ENCODE data around the gene OPN4.

The OPN4 gene

DNA sequence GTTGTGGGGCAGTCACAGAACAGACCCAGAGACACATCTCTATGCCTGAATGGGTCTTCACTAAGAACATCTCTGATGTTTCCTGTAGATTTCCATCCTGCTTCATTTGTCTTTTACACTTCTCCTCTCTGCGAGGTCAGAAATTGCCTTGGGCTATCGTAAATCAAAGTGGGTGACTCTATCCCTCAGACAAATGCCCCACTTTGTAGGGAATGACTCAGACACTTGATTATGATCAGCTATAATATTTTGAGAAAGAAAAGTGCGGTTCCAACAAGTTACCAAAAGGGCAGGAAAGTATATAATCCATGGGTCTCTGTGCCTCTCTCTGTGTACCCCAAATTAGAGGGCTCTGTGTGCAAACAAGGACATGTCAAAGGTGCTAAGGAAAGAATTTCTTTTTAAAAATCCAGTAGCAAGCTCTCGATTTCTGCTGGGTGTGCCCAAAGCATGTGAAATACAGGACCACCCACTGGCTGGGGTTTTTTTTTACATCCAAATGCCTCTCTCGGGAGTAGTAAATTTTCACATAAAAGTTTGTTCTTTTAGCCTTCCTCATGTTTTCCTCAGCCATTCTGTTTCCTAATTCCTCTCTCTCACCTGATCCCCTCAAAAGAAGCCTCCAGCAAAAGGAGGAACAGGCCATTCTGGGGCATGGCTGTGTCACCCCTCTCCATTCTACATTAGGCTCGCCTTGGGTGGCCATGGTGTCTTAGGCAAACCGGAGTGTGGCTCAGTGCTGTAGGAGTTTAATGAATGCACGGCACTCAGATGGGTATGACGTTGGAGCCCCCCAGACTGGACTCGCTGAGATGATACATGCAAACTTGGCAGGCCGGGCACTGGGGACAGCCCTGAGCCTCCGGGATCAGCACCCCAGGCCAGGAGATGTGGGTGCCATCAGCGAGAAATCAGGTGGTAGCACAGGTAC lies 6.3 kb upstream of the OPN4 start:
- DNase-seq (no peak), ATAC-seq (no peak)

DNA sequence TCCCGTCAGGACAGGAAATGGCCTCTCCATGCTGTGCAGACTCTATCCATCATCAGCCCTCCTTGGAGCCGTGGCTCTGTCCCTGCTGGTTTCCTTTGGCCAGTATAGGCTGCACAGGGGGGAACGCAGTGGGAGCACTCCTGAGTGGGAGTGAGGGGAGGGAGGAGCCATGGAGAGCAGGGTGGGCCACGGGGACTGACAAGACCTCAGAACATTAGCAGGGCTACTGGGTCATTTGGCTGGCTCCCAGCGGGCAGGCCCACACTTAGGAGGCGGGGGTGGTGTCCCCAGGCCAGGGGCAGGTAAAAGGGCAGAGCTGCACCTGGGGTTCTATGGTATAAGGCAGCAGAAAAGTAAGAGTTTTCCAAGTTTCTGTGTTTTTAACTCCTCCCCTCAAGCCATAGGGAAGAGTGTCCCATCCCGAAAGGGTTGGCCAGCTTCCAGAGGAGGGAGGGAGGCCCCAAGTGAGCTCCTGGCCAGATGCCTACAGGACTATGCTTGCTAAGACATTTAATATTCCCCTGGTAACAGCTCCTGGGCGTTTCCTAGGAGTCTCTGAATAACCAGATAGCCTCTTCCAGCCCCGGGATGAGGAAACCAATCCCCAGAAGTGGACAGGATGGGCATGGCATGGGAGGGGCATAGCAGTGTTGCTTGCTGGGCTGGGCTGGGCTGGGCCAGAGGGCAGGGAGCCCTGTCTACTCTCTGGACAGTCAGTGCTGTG lies 5.5 kb upstream of the OPN4 start:
- DNase-seq = no peak

DNA sequence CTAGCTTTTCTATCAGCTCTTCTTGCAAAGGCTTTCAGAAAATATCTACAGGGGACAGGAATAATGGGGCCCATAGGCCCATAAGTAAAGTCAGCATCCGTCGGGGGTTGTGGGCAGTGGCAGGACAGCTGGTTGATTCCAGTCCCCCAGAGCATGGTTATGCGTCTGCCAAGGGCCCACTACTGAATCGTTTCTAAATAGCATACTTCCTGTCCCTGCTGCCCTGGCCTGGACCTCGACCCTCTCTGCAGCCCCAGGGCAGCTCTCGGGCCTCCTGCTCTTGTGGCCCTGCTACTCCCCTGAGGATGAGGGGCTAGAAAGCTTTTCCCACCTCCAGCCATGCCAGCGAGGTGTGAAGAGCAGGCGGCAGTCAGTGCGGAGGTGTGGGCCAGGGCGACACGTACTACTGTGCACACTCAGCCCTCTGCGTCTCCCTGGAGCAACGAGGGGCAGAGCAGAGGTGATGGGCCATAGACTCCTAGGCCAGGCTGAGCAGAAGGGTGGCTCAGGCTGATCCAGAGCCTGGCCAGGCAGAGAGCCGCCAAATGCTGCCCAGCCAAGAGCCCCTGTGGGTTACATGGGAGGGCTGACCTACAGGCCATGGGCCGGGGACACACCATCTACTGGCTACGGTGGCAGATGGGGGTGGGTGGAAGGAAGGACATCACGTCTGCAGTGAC lies 4.7 kb upstream of the OPN4 start:
- DNase-seq (no peak), ATAC-seq (no peak)

More for the DNA sequence above, 5.5 kb upstream of the OPN4 start:
- no peak for ATAC-seq

DNA sequence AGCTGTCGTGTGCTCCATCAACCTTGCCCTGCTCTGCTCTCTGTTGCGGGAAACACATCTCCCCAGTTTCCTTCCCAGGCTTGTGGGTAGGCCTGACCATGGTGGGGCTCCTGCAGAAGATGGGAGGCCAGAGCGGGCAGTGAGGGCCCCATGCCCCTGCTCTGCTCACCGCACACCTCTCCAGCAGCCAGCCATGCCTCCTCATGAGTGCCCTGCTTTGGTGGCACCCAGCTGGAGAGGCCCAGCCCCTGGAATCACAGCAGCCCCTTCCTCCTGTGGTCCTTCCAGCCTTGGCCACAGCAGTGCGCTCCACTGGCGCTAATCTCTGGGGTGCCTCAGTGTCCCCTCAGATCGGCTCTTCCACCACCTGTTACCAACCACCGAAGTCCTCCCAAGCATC lies 4.2 kb upstream of the OPN4 start:
- DNase-seq = no peak
- ATAC-seq = no peak

DNA sequence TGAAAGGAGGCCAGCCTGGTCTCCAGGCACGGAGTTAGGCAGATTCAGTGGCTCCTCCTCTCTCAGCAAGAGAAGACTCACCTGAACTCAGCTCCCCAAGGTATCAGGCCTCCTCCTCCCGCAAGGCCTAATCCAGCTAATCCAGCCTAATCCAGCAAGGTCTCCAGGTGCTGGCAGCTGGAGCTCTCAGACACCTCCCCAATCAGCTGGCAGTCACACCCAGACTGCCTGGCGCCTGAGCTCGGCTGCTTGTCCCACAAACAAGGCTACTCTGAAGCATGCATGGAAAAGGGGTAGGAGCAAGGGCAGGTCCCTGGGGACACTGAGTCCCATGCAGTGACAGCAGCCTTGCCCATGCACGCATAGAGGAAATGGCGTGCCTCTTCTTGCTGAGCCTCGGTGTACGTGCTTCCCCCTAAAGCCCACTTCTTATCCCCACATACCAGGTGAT lies 3.3 kb upstream of the OPN4 start:
- DNase-seq = no peak
- no peak for ATAC-seq

DNA sequence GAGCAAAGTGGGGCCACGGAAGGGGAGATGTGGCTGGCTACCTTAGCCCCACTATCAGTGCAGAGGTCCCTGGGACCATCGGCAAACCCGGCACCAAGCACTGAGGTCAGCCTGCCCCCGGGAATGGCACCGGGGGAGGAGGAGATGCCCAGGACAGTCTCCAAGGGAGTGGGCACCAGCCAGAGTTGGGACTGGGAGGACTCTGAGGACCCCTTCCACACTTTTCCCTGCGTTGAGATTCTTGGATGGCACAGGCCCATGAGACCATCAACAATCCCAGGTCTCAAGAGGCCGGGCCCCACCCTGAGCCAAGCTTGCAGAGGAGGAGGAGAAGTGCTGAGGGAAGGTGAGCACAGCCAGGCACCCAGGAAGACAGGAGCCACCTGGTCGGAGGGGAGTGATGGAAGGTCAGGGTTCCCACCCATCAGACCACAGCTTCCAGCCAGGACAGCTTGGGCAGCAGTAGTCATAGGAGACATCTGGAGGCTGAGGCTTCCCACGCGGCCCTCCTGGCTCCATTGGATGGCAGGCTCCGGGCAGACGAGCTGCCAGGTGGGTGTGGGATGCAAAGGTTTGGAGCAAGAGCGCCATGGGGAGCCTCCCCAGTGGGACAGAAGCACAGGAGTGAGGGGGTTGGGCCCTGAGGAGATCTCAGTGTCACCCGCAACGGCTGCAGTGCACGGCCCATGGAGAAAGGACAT lies 2.6 kb upstream of the OPN4 start:
- DNase-seq = no peak
- no peak for ATAC-seq

DNA sequence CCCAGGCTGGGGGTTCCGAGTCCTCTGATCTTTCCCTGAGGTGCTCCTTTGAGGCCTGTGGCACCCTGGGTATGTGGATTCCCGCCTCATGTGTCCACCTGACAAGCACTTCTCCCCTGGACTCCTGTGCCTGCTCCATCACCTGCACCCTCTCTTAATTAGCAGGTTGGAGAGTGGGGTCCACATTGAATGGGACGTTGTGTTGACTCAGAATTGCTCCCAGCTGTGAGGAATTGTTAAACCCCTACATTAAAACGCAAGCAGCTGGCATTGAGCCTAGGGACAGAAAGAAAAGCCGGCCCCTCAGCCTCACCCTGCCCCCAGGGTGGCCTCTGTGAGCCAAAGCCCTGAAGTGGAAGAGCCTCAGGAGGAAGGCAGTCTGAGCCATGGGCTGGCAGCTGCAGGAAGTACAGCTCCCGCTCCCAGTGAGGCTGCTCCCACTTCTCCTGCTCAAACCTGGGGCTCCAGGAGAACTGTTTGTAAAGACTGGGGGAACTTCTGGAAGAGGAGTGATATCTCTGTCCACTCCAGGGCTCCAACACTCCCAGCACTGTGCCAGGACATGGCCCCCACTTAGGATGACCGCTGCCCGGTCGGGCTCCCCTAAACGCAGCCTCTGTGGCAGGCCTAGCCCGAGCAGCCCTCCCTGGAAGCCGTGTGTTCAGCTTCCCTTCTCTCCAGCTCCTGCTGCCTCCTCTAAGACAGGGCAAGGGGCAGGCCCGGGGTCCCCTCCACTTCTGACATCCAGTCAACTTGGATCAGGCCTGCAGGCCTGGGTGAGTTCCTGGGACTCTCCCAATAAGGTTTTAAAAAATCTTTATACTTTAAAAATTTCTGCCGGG lies 1.8 kb upstream of the OPN4 start:
- DNase-seq = no peak

DNA sequence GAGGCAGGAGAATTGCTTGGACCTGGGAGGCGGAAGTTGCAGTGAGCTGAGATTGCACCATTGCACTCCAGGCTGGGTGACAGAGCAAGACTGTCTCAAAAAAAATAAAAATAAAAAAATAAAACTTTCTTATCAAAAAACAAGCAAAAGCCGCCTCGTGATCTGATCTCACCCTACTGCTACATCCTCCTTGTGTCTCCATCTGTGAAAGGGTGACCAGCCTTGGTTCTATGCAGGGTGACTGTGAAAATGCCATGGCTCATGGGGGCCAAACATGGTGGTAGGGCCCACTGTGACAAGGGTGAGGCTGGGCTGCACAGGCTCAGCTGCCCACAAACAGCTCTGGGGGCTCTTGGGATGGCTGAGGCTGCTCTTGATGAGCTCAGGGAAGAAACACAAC lies 968 bp upstream of the OPN4 start:
- DNase-seq = no peak
- no peak for ATAC-seq

More for the DNA sequence above, 1.8 kb upstream of the OPN4 start:
- ATAC-seq = no peak

DNA sequence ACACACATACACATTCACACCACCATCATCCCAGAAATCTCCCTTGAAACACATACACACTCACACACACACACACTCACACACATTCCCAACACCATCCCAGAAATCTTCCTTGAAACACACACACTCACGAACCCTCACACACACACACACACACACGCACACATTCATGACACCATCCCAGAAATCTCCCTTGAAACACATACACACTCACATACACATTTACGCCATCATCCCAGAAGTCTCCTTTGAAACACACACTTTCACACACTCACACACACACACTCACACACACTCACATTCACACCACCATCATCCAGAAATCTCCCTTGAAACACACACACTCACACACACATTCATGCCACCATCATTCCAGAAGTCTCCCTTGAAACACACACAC lies 360 bp upstream of the OPN4 start:
- ATAC-seq = no peak
- DNase-seq = no peak

DNA sequence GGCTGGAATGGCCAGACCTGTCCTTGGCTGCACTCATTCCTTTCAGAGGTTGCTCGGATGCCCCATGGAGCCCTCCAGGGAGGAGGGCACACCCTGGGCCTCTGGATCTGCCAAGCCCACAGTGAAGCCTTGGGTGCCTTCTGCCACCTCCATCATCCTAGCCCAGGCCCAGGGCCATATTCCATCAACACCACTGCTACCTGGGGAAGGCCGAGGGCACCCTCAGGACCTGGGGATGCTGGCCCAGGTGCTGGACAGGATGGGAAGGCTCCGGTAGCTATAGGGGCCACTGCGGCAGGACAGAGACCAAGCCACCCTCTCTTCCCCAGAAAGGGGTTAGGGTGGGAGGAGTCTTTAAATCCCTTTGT lies 810 bp downstream of the OPN4 start:
- ATAC-seq = no peak
- DNase-seq = no peak

DNA sequence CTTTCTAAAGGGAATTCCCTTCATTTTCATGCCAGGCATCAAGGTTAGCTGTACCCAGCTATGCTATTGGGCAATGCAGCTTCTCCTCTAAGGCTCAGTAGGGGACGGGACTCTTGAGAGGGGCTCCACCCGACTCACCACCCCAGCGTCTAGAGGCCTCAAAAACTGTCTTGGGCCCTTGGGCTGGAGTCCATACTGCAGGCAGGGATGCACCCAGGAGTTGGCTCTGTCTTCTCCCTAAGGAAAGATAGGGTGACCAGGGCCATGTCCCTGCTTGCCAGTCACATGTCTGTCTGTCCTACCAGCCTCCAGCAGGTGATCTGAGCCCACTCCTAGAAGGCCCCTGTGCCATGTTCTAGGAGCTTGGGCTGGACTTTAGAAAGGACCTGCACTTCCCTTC lies 1.2 kb downstream of the OPN4 start:
- ATAC-seq (no peak), DNase-seq (no peak)

DNA sequence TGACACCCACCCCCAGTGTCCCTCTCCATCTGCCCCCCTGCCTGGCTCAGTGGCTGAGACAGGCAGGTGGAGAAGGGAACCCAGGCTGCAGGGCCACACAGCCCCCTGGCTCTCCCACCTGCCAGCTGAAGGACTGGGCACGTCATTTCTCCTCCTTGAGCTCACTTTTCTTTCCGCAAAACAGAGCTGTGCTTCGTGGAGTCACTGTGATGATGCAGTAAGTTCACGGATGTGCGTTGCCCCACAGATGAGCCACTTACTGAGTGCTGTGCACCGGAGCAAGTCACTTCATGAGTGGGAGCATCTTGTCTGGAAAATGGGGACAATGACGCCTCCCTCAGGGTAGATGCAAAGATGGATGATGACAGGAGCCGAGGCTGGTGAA lies 2.7 kb downstream of the OPN4 start:
- ATAC-seq = no peak
- DNase-seq = no peak

DNA sequence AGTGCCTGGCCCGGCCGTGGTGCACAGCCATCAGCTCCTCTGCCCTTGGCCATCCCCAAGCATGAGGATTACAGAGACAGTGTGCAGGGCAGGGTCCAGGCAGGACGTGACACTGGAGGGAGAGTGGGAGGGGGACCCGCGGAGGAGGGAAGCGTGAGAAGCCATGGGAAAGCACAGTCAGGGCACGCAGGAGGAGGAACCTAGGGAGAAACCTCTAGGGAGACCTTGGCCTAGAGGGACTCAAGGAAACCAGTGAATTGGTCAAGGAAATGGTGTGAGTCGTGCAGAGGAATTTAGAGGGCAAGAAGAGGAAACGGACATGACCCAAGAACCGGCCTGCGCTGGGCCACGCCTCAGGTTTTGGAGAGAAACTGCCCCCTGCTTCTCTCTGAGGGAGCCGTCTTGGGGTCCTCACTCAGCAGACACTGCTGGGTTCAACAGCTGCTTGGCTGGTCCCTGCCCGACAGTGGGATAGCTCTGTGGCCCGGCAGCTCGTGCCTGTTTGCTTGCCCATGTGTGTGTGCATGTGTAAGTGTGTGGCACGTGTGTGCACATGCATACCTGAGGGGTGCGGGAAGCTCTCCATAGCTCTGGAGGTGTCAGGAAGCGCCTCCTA lies 3.2 kb downstream of the OPN4 start:
- ATAC-seq (no peak), DNase-seq (no peak)

DNA sequence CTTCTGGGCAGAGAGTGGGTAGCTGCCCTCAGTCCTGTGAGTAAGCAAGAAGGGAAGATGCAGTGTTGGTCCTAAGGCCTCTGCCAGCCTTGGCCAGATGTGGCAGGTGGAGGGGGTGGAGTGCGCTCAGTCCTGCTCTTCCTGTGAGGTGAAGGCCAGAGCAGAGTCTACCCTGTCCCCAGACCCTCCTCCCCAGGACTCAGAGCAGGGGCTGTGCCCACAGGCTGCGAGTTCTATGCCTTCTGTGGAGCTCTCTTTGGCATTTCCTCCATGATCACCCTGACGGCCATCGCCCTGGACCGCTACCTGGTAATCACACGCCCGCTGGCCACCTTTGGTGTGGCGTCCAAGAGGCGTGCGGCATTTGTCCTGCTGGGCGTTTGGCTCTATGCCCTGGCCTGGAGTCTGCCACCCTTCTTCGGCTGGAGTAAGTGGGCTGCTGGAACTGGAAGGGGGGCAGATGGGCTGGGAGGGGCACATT lies 4.0 kb downstream of the OPN4 start:
- DNase-seq (no peak), ATAC-seq (no peak)

DNA sequence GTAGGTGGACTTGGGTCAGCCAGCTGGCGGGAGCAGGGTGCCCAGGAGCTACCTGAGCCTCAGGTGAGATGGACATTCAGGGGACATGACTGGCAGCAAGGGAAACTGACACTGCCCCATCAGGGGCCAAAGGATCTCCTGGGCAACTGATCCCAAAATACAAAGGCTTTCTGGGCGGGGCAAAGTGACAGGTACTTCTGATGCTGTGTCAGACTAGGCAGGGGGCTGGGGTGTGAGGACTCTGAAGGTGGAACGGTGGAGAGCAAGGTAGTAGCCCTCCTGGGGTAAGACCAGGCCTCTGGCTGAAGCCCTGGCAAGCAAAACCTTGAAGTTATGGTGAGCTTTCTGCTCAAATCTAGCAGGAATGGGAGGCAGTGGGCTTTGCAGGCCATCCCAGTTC lies 4.4 kb downstream of the OPN4 start:
- ATAC-seq = no peak
- no peak for DNase-seq

DNA sequence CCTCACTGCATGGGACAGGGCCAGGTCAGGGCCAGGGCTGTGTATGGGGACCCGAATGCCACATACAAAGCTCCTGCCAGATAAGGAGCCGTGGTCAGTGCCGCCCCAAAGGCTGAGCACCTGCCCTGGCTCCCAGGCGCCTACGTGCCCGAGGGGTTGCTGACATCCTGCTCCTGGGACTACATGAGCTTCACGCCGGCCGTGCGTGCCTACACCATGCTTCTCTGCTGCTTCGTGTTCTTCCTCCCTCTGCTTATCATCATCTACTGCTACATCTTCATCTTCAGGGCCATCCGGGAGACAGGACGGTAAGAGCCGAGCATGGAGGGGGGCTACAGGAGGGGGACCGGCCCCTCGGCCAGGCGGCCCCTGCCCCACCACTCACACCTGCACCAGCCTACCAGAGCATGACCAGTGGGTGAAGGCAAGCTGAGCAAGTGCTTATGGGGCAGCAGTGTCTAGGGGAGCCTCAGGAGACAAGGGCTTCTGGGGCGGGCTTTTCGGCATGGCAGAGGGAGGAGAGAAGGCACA lies 4.9 kb downstream of the OPN4 start:
- ATAC-seq = no peak
- no peak for DNase-seq

DNA sequence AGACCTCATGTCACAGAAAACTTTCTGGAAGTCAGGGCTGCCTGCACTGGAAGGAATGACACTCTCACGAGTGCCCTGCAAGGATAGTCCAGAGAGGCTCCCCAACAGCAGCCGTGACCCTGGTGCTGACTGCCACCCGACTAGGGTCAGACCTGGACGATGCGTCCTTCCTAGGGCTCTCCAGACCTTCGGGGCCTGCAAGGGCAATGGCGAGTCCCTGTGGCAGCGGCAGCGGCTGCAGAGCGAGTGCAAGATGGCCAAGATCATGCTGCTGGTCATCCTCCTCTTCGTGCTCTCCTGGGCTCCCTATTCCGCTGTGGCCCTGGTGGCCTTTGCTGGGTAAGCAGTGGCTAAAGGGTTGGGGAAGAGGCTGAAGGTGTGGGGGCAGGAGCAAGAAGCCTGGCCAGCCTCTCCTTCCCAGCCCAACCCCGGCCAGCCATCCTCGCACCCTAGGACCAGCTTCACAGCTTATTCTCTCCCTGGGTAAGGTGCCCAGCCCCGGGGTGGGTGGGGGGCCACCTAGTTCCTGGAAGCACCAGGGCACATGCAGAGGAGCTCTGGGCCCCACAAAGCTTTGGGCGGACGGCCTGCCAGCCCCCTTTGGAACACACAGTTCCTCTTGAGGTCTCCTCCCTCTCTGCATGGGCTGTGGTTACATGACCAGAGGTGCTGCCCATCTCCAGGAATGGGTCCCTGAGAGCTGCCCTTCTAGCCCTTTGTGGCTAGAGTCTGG lies 5.5 kb downstream of the OPN4 start:
- DNase-seq (no peak), ATAC-seq (no peak)

DNA sequence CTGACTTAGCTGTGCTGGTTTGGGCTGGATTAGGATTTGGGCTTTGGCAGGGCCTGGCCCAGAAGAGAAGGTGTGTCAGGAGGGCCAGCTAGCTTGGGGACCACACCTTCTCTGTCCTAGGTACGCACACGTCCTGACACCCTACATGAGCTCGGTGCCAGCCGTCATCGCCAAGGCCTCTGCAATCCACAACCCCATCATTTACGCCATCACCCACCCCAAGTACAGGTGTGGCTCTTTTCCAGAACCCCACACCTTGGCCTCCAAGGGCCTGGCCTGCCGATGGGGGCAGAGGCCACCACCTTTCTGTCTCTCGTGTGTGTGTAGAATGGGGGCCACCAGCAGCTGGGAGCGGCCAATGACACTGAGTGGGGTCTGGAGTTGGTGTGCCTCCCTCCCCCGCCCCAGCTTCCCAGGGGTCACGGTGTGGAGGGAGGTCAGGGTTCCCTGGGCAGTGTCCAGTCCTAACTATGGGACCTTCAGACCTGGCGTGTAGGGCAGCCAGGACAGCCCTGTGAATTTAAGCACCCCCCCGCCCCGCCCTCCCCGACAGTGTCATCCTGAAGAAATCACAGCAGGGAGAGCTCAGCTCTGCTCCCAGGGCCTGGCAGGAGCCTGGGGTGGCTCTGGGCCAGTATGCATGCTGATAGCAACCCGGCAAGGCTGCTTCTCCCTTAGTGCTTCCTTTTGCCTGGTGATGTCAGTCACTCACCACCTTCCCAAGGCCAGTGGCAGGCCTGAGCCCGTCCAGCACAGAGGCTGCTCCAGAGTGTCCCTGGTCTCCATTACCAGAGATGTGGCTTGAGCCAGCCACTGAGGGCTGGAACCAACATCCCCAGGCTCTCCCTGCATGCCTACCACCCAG lies 7.0 kb downstream of the OPN4 start:
- DNase-seq (no peak), ATAC-seq (no peak)
